Measurements from ENCODE around the gene DCAF7.

The DCAF7 gene

DNA sequence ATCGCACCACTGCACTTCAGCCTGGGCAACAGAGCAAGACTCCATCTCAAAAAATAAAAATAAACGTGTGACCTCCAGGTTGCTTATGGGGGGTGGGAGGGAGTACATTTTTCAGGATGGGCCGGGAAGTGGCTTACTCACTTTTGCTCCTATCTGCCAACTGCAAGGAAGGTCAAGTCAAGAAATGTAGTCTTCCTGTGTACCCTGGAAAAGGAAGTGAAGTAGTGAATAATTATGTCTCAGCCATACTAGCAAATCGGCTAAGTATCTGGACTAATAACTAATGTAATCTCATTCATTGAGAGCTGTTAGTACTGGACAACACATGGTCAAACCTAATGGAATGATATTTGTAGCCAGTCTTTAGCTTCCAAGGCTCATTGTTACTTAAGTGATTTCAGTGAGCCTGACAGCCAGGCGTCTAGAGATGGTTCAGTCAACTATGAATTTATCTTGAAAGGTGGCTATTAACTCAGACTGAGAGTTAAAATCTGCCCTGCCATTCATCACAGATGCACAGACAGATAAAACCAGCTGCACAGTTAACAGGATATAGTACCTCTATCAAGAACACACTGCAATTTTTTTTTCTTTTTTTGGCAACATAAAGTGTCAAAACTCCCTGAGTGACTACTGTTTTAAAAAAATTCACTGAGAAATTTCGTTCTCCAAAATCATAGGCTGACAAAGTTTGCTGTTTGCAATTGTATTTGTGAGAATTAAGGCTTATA is 46.7 kb downstream of the DCAF7 start:
- Histone ChIP-seq H3K9ac (ENCODE audit: insufficient read length, low read depth) (no peak overlapping the region), H3K9me3 (ENCODE audit: insufficient read depth, low read length) (no peaks in the 10 kb centered on the region), H3K27me3 (ENCODE audit: insufficient read depth, insufficient read length) (no peaks in the 10 kb centered on the region), H3K4me1 (ENCODE audit: insufficient read depth, insufficient read length) (no peaks in the 10 kb centered on the region), H3K36me3 (ENCODE audit: insufficient read depth, insufficient read length, low read length) (peaks cover 16% of the 10 kb centered on the region), H3K4me3 (ENCODE audit: insufficient read length, low read depth) (no peak overlapping the region)
- TF ChIP-seq SUZ12 (IDR thresholded peaks at IDR 0.05; ENCODE audit: extremely low read depth, insufficient read depth, insufficient read length) (no peak), YY1 (IDR thresholded peaks at IDR 0.05; ENCODE audit: insufficient read depth, insufficient read length) (no peak), ZNF274 (IDR thresholded peaks at IDR 0.05; ENCODE audit: low read depth, low read length) (no peak)
- no peak for DNase-seq (ENCODE audit: low read depth, low spot score)

- Histone ChIP-seq H3K4me1 (ENCODE audit: insufficient read depth, insufficient read length) (no peaks in the 10 kb centered on the region), H3K27me3 (ENCODE audit: insufficient read depth, insufficient read length) (no peaks in the 10 kb centered on the region), H3K4me3 (ENCODE audit: insufficient read length, low read depth) (no peak overlapping the region), H3K9ac (ENCODE audit: insufficient read length, low read depth) (no peak overlapping the region), H3K9me3 (ENCODE audit: insufficient read depth, low read length) (no peaks in the 10 kb centered on the region), H3K36me3 (ENCODE audit: insufficient read depth, insufficient read length, low read length) (peaks cover 9% of the 10 kb centered on the region)
- TF ChIP-seq ZNF274 (IDR thresholded peaks at IDR 0.05; ENCODE audit: low read depth, low read length): no peak
- no peak for TF ChIP-seq YY1 (IDR thresholded peaks at IDR 0.05; ENCODE audit: insufficient read depth, insufficient read length)
- no peak for TF ChIP-seq SUZ12 (IDR thresholded peaks at IDR 0.05; ENCODE audit: extremely low read depth, insufficient read depth, insufficient read length)
- DNase-seq (ENCODE audit: low read depth, low spot score): no peak
Measured at GRCh38 chr17:63598281-63598680, 48.0 kb downstream of the DCAF7 start.

- peak; percentile 73 for DNase-seq (ENCODE audit: low read depth, low spot score)
- Histone ChIP-seq H3K4me1 (ENCODE audit: insufficient read depth, insufficient read length) (no peaks in the 10 kb centered on the region), H3K36me3 (ENCODE audit: insufficient read depth, insufficient read length, low read length) (peaks cover 22% of the 10 kb centered on the region), H3K4me3 (ENCODE audit: insufficient read length, low read depth) (peak within 1 kb of the TSS; percentile 69), H3K9me3 (ENCODE audit: insufficient read depth, low read length) (no peaks in the 10 kb centered on the region), H3K9ac (ENCODE audit: insufficient read length, low read depth) (peak within 1 kb of the TSS; percentile 86), H3K27me3 (ENCODE audit: insufficient read depth, insufficient read length) (no peaks in the 10 kb centered on the region)
- TF ChIP-seq SUZ12 (IDR thresholded peaks at IDR 0.05; ENCODE audit: extremely low read depth, insufficient read depth, insufficient read length): no peak
- TF ChIP-seq YY1 (IDR thresholded peaks at IDR 0.05; ENCODE audit: insufficient read depth, insufficient read length): peak; percentile 55
Measured at GRCh38 chr17:63600569-63601438, 50.5 kb downstream of the DCAF7 start, which contains the start of gene TACO1. Gene TACO1, plus strand, starts transcription at chr17:63600895. Its CDS starts 189 bp downstream, at chr17:63601084.

GRCh38 chr17:63601439-63602371 is 51.4 kb downstream of the DCAF7 start:
- H3K27me3 ChIP-seq (ENCODE audit: insufficient read depth, insufficient read length): no peaks in the 10 kb centered on the region
- peak overlapping the region; percentile 69 for H3K4me3 ChIP-seq (ENCODE audit: insufficient read length, low read depth)
- peak overlapping the region; percentile 86 for H3K9ac ChIP-seq (ENCODE audit: insufficient read length, low read depth)
- peaks cover 29% of the 10 kb centered on the region for H3K36me3 ChIP-seq (ENCODE audit: insufficient read depth, insufficient read length, low read length)
- TF ChIP-seq SUZ12 (IDR thresholded peaks at IDR 0.05; ENCODE audit: extremely low read depth, insufficient read depth, insufficient read length): no peak
- no peak for TF ChIP-seq ZNF274 (IDR thresholded peaks at IDR 0.05; ENCODE audit: low read depth, low read length)
- no peak for TF ChIP-seq YY1 (IDR thresholded peaks at IDR 0.05; ENCODE audit: insufficient read depth, insufficient read length)
- H3K9me3 ChIP-seq (ENCODE audit: insufficient read depth, low read length): no peaks in the 10 kb centered on the region
- DNase-seq (ENCODE audit: low read depth, low spot score): no peak
- H3K4me1 ChIP-seq (ENCODE audit: insufficient read depth, insufficient read length): no peaks in the 10 kb centered on the region

GRCh38 chr17:63609816-63610573 is 59.7 kb downstream of the DCAF7 start:
- Histone ChIP-seq H3K9ac (ENCODE audit: insufficient read length, low read depth) (no peak overlapping the region), H3K36me3 (ENCODE audit: insufficient read depth, insufficient read length, low read length) (peaks cover 56% of the 10 kb centered on the region), H3K4me3 (ENCODE audit: insufficient read length, low read depth) (no peak overlapping the region), H3K9me3 (ENCODE audit: insufficient read depth, low read length) (no peaks in the 10 kb centered on the region), H3K4me1 (ENCODE audit: insufficient read depth, insufficient read length) (no peaks in the 10 kb centered on the region), H3K27me3 (ENCODE audit: insufficient read depth, insufficient read length) (no peaks in the 10 kb centered on the region)
- no peak for DNase-seq (ENCODE audit: low read depth, low spot score)
- TF ChIP-seq ZNF274 (IDR thresholded peaks at IDR 0.05; ENCODE audit: low read depth, low read length): no peak
- no peak for TF ChIP-seq SUZ12 (IDR thresholded peaks at IDR 0.05; ENCODE audit: extremely low read depth, insufficient read depth, insufficient read length)
- no peak for TF ChIP-seq YY1 (IDR thresholded peaks at IDR 0.05; ENCODE audit: insufficient read depth, insufficient read length)

DNA sequence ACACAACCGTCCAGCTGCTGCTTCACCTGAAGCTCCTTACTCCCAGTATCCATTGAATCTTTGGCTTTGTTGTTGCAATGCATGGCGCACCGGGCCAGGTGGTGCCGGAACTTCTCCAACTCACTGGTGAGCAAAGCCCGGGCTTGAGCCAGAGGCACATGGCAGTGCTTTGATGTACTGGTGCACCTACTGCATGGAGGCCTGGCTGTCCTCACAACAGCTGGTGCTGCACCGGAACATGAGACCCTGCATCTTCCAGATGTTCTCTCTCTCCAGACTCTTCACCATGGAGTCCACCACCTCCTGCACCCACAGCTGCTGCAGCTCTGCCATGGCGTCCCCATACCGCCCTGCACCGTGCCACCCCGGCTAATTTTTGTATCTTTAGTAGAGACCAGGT is 60.6 kb downstream of the DCAF7 start:
- no peak overlapping the region for H3K4me3 ChIP-seq (ENCODE audit: insufficient read length, low read depth)
- H3K36me3 ChIP-seq (ENCODE audit: insufficient read depth, insufficient read length, low read length): peaks cover 47% of the 10 kb centered on the region
- no peak for TF ChIP-seq SUZ12 (IDR thresholded peaks at IDR 0.05; ENCODE audit: extremely low read depth, insufficient read depth, insufficient read length)
- no peaks in the 10 kb centered on the region for H3K9me3 ChIP-seq (ENCODE audit: insufficient read depth, low read length)
- no peaks in the 10 kb centered on the region for H3K4me1 ChIP-seq (ENCODE audit: insufficient read depth, insufficient read length)
- no peak for DNase-seq (ENCODE audit: low read depth, low spot score)
- no peaks in the 10 kb centered on the region for H3K27me3 ChIP-seq (ENCODE audit: insufficient read depth, insufficient read length)
- no peak overlapping the region for H3K9ac ChIP-seq (ENCODE audit: insufficient read length, low read depth)

All from NT2/D1 (cell line).